HepG2 (cell line): Measurements from ENCODE around the gene SPRY1. TPM values are rescaled to one million over a fixed set of nuclear protein-coding genes. Genes with fewer than 3 reads are reported as not detected.

ENCODE experiments used
- CC2D1A ChIP-seq: sonication (generic); formaldehyde crosslinking; IDR thresholded peaks from 2 replicates; pipeline ENCODE4 v1.8.1; 2023; ENCODE audit warnings: mild to moderate bottlenecking, missing genetic modification reagents
- ETV5 ChIP-seq: IDR thresholded peaks from 2 replicates; pipeline ENCODE4 v1.6.1; 2018; ENCODE audit warnings: missing biosample characterization, missing genetic modification reagents, inconsistent platforms, borderline replicate concordance
- FIP1L1 ChIP-seq: fragments of 200-400 bp; formaldehyde crosslinking; IDR thresholded peaks from 2 replicates; pipeline ENCODE4 v1.6.1; 2018; ENCODE audit warnings: low read depth, mild to moderate bottlenecking, low read length, moderate library complexity, borderline replicate concordance; ENCODE audit not compliant: insufficient read depth
- GFI1 ChIP-seq: sonication (generic); formaldehyde crosslinking; IDR thresholded peaks from 2 replicates; pipeline ENCODE4 v1.5.0; 2020; ENCODE audit warnings: missing genetic modification reagents, mild to moderate bottlenecking, borderline replicate concordance
- KDM2A ChIP-seq: sonication (generic); formaldehyde crosslinking; IDR thresholded peaks from 2 replicates; pipeline ENCODE4 v1.4.0; 2020; ENCODE audit warnings: low read depth, missing genetic modification reagents, borderline replicate concordance
- KDM5B ChIP-seq: sonication (generic); formaldehyde crosslinking; IDR thresholded peaks from 2 replicates; pipeline ENCODE4 v1.4.0; 2020; ENCODE audit warnings: missing genetic modification reagents, mild to moderate bottlenecking, borderline replicate concordance
- MATR3 ChIP-seq: sonication (generic); formaldehyde crosslinking; IDR thresholded peaks from 2 replicates; pipeline ENCODE4 v1.4.0; 2020; ENCODE audit warnings: missing genetic modification reagents
- NCOA2 ChIP-seq: sonication (generic); formaldehyde crosslinking; IDR thresholded peaks from 2 replicates; pipeline ENCODE4 v1.8.0; 2022; ENCODE audit warnings: inconsistent platforms
- NFIC ChIP-seq: IDR thresholded peaks from 2 replicates; pipeline ENCODE4 v1.6.1; 2012; ENCODE audit warnings: mild to moderate bottlenecking, low read length, inconsistent platforms
- NFKBIZ ChIP-seq: IDR thresholded peaks from 2 replicates; pipeline ENCODE4 v1.6.1; 2018; ENCODE audit warnings: missing genetic modification reagents, missing compliant biosample characterization
- SAP130 ChIP-seq: IDR thresholded peaks from 2 replicates; pipeline ENCODE4 v1.6.1; 2016; ENCODE audit warnings: low read depth
- TBX3 ChIP-seq: fragments of 450-650 bp; IDR thresholded peaks from 2 replicates; pipeline ENCODE4 v1.6.1; 2017; ENCODE audit warnings: antibody characterized with exemption, mild to moderate bottlenecking, inconsistent platforms, borderline replicate concordance
- ZBTB7B ChIP-seq: sonication (generic); formaldehyde crosslinking; IDR thresholded peaks from 2 replicates; pipeline ENCODE4 v1.4.0; 2020; ENCODE audit warnings: missing genetic modification reagents
- ZFX ChIP-seq: sonication (generic); formaldehyde crosslinking; IDR thresholded peaks from 2 replicates; pipeline ENCODE4 v1.4.0; 2020; ENCODE audit warnings: mild to moderate bottlenecking, low read depth, missing genetic modification reagents, moderate library complexity
- ZSCAN29 ChIP-seq: sonication (generic); formaldehyde crosslinking; conservative IDR thresholded peaks from 2 replicates; pipeline ENCODE4 v1.4.0; 2020; ENCODE audit warnings: mild to moderate bottlenecking, missing genetic modification reagents
- polyA plus RNA-seq, 8 experiments: library from polyadenylated mRNA; depleted of rRNA in 3 of 8; stranded (reverse) in 7 of 8; unstranded in 1 of 8; fragments of >200 nt; fragmentation: Illumina TruSeq in 4 of 8; extraction: Trizol in 4 of 8; gene quantifications; 2 replicates each; pipeline versions ENCODE4 v1.2.1 to v1.2.3, GENCODE V29; 2011 to 2016; ENCODE audit warnings: low read depth in 4 of 8, missing spikeins in 1 of 8, mixed read lengths in 1 of 8; ENCODE audit not compliant: insufficient read depth in 1 of 8
- total RNA-seq, 5 experiments: library from RNA; depleted of rRNA; stranded (reverse); fragments of >200 nt; fragmentation: Illumina TruSeq; extraction: Trizol; gene quantifications; 2 replicates each; pipeline ENCODE4 v1.2.3, GENCODE V29; 2016; ENCODE audit warnings: low read depth in 1 of 5
- TF ChIP-seq, protein P1 (sequence below): sonication (generic); formaldehyde crosslinking; IDR thresholded peaks from 2 replicates; pipeline ENCODE4 v1.4.0; 2020; ENCODE audit warnings: mild to moderate bottlenecking, missing genetic modification reagents
- TF ChIP-seq, protein P2 (sequence below): IDR thresholded peaks from 2 replicates; pipeline ENCODE4 v1.6.1; 2018; ENCODE audit warnings: missing genetic modification reagents, mild to moderate bottlenecking, missing compliant biosample characterization

Gene SPRY1
- total and polyA plus RNA-seq, 2 of the 13 experiments (the other 11 are each of a cell fraction or from before 2014, with no cell fraction given) = 24.7 to 33.4 TPM

- TF ChIP-seq, protein P1, sequence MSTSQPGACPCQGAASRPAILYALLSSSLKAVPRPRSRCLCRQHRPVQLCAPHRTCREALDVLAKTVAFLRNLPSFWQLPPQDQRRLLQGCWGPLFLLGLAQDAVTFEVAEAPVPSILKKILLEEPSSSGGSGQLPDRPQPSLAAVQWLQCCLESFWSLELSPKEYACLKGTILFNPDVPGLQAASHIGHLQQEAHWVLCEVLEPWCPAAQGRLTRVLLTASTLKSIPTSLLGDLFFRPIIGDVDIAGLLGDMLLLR = no peak
- no peak for TF ChIP-seq KDM5B
- no peak for TF ChIP-seq MATR3 (CRISPR knock-in tag)
- no peak for TF ChIP-seq CC2D1A (CRISPR knock-in tag)
- peak; percentile 36 for TF ChIP-seq SAP130 (CRISPR knock-in tag)
- no peak for TF ChIP-seq KDM2A (CRISPR knock-in tag)
- TF ChIP-seq ZBTB7B (CRISPR knock-in tag) = peak; percentile 79
- TF ChIP-seq NFKBIZ (CRISPR knock-in tag) = no peak
- TF ChIP-seq ZSCAN29 (CRISPR knock-in tag) = 0 out of 2 replicates have a peak, but pooled peaks have one; percentile 47
- TF ChIP-seq GFI1 (CRISPR knock-in tag) = peak; percentile 87
- peak; percentile 78 for TF ChIP-seq ETV5 (CRISPR knock-in tag)
- TF ChIP-seq, protein P2, sequence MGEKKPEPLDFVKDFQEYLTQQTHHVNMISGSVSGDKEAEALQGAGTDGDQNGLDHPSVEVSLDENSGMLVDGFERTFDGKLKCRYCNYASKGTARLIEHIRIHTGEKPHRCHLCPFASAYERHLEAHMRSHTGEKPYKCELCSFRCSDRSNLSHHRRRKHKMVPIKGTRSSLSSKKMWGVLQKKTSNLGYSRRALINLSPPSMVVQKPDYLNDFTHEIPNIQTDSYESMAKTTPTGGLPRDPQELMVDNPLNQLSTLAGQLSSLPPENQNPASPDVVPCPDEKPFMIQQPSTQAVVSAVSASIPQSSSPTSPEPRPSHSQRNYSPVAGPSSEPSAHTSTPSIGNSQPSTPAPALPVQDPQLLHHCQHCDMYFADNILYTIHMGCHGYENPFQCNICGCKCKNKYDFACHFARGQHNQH (CRISPR knock-in tag) = no peak
- TF ChIP-seq ZFX (CRISPR knock-in tag) = peak; percentile 59
- no peak for TF ChIP-seq FIP1L1
- peak; percentile 82 for TF ChIP-seq NFIC
- TF ChIP-seq TBX3 = no peak
- TF ChIP-seq NCOA2 (CRISPR knock-in tag) = peak; percentile 82
These were observed 47.7 kb downstream of the SPRY1 start (continued) for GRCh38 chr4:123444290-123444731.
